OCI-LY3 (cell line): ENCODE data around the gene BTBD19.

Experiments used
- EZH2phosphoT487 ChIP-seq: fragments of 200-600 bp; shearing (Covaris generic); IDR thresholded peaks from 2 replicates; pipeline ENCODE4 v1.6.1; 2018; ENCODE audit warnings: antibody characterized with exemption, mixed run types, low read depth
- TF ChIP-seq, protein P1 (sequence below): fragments of 200-600, 300-600 bp; sonication (generic); IDR thresholded peaks from 2 replicates; pipeline ENCODE4 v1.5.1; 2014; ENCODE audit warnings: antibody characterized with exemption, low read length, low read depth

GRCh38 chr1:44788120-44788860 is 20.0 kb upstream of the BTBD19 start, which contains the start of gene BEST4:
- TF ChIP-seq, protein P1, sequence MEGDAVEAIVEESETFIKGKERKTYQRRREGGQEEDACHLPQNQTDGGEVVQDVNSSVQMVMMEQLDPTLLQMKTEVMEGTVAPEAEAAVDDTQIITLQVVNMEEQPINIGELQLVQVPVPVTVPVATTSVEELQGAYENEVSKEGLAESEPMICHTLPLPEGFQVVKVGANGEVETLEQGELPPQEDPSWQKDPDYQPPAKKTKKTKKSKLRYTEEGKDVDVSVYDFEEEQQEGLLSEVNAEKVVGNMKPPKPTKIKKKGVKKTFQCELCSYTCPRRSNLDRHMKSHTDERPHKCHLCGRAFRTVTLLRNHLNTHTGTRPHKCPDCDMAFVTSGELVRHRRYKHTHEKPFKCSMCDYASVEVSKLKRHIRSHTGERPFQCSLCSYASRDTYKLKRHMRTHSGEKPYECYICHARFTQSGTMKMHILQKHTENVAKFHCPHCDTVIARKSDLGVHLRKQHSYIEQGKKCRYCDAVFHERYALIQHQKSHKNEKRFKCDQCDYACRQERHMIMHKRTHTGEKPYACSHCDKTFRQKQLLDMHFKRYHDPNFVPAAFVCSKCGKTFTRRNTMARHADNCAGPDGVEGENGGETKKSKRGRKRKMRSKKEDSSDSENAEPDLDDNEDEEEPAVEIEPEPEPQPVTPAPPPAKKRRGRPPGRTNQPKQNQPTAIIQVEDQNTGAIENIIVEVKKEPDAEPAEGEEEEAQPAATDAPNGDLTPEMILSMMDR, result no peak
- TF ChIP-seq EZH2phosphoT487, result no peak
